Measurements from ENCODE around the gene LGALS7. TPM values are rescaled to one million over a fixed set of nuclear protein-coding genes. Genes with fewer than 3 reads are reported as not detected.

Gene LGALS7
- total RNA-seq, 2 experiments from 2014 or later: not detected

- intact Hi-C loops (cut with micrococcal nuclease): no loop called here
- DNase-seq (no peak), ATAC-seq (no peak)
- Mint-ChIP-seq H3K27me3 (no peaks in the 10 kb centered on the region), H3K4me3 (no peak overlapping the region), H3K9me3 (no peaks in the 10 kb centered on the region), H3K36me3 (ENCODE audit: low read depth) (no peaks in the 10 kb centered on the region), H3K4me1 (ENCODE audit: low read depth) (no peaks in the 10 kb centered on the region), H3K27ac (no peak overlapping the region)
- POLR2A ChIA-PET: interaction anchor here (0.8 kb wide), 1 partner anchor 9 kb away, joined by 3 read pairs; no protein-coding TSS in a partner anchor
- TF ChIP-seq, protein P1, sequence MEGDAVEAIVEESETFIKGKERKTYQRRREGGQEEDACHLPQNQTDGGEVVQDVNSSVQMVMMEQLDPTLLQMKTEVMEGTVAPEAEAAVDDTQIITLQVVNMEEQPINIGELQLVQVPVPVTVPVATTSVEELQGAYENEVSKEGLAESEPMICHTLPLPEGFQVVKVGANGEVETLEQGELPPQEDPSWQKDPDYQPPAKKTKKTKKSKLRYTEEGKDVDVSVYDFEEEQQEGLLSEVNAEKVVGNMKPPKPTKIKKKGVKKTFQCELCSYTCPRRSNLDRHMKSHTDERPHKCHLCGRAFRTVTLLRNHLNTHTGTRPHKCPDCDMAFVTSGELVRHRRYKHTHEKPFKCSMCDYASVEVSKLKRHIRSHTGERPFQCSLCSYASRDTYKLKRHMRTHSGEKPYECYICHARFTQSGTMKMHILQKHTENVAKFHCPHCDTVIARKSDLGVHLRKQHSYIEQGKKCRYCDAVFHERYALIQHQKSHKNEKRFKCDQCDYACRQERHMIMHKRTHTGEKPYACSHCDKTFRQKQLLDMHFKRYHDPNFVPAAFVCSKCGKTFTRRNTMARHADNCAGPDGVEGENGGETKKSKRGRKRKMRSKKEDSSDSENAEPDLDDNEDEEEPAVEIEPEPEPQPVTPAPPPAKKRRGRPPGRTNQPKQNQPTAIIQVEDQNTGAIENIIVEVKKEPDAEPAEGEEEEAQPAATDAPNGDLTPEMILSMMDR (IDR thresholded peaks at IDR 0.05): no peak
- CTCF ChIA-PET: no interaction called here
Measured at GRCh38 chr19:38745316-38745715, 28.0 kb downstream of the LGALS7 start.

- intact Hi-C loops (cut with micrococcal nuclease): no loop called here
- ChIA-PET POLR2A (interaction anchor here (0.8 kb wide), 1 partner anchor 10 kb away, joined by 3 read pairs; no protein-coding TSS in a partner anchor), CTCF (interaction anchor here (0.9 to 1.5 kb wide), 2 partner anchors 14 to 25 kb away, joined by 3 to 5 read pairs; no protein-coding TSS in a partner anchor)
- Mint-ChIP-seq H3K27ac (no peak overlapping the region), H3K4me1 (ENCODE audit: low read depth) (peaks cover under 1% of the 10 kb centered on the region), H3K9me3 (no peaks in the 10 kb centered on the region), H3K27me3 (no peaks in the 10 kb centered on the region), H3K36me3 (ENCODE audit: low read depth) (no peaks in the 10 kb centered on the region), H3K4me3 (no peak overlapping the region)
- DNase-seq: no peak
- TF ChIP-seq, protein P1 (IDR thresholded peaks at IDR 0.05): no peak
- ATAC-seq: no peak
Measured at GRCh38 chr19:38744874-38745273, 28.4 kb downstream of the LGALS7 start.

GRCh38 chr19:38744298-38744681 lies 29.0 kb downstream of the LGALS7 start, which contains the start of gene CAPN12:
Gene CAPN12, minus strand, starts transcription at chr19:38744474. Its CDS starts 309 bp downstream, at chr19:38744165.
- TF ChIP-seq, protein P1 (IDR thresholded peaks at IDR 0.05): no peak
- H3K36me3 Mint-ChIP-seq (ENCODE audit: low read depth): no peaks in the 10 kb centered on the region
- H3K27ac Mint-ChIP-seq: no peak within 1 kb of the TSS
- no peak for DNase-seq
- peaks cover 7% of the 10 kb centered on the region for H3K4me1 Mint-ChIP-seq (ENCODE audit: low read depth)
- no peaks in the 10 kb centered on the region for H3K9me3 Mint-ChIP-seq
- no peaks in the 10 kb centered on the region for H3K27me3 Mint-ChIP-seq
- intact Hi-C loops (cut with micrococcal nuclease): no loop called here
- H3K4me3 Mint-ChIP-seq: no peak within 1 kb of the TSS
- ChIA-PET POLR2A (interaction anchor here (0.8 kb wide), 1 partner anchor 10 kb away, joined by 3 read pairs; no protein-coding TSS in a partner anchor), CTCF (interaction anchor here (0.9 to 1.5 kb wide), 2 partner anchors 14 to 25 kb away, joined by 3 to 5 read pairs; no protein-coding TSS in a partner anchor)
- no peak for ATAC-seq

- Mint-ChIP-seq H3K27ac (no peak overlapping the region), H3K4me3 (no peak overlapping the region), H3K27me3 (no peaks in the 10 kb centered on the region), H3K36me3 (ENCODE audit: low read depth) (no peaks in the 10 kb centered on the region), H3K4me1 (ENCODE audit: low read depth) (peaks cover 11% of the 10 kb centered on the region), H3K9me3 (no peaks in the 10 kb centered on the region)
- TF ChIP-seq, protein P1 (IDR thresholded peaks at IDR 0.05): no peak
- ATAC-seq (no peak), DNase-seq (no peak)
- intact Hi-C loops (cut with micrococcal nuclease): no loop called here
- ChIA-PET CTCF (interaction anchor here (0.9 to 1.5 kb wide), 3 partner anchors 13 to 26 kb away, joined by 3 to 5 read pairs (median 4); no protein-coding TSS in a partner anchor), POLR2A (interaction anchor here (1.0 kb wide), 1 partner anchor 665 kb away, joined by 3 read pairs; no protein-coding TSS in a partner anchor)
Measured at GRCh38 chr19:38743394-38744297, 29.7 kb downstream of the LGALS7 start.

Data from activated CD8-positive, alpha-beta T cell treated with anti-CD3 and anti-CD28 coated beads for 36 hours (primary cell).